HG03196 (cell line): ENCODE results near the gene GLYR1.
"Not testable (repeated sequence)": the region's sequence is repeated elsewhere in the genome, so short reads cannot be mapped to it uniquely, and the experiment has no call there.

Source experiments
- ATAC-seq: cut with Tn5 transposase; IDR thresholded peaks from one replicate; pipeline ENCODE4 v1.9.1; 2021; ENCODE audit not compliant: unreplicated experiment

GLYR1 gene

DNA sequence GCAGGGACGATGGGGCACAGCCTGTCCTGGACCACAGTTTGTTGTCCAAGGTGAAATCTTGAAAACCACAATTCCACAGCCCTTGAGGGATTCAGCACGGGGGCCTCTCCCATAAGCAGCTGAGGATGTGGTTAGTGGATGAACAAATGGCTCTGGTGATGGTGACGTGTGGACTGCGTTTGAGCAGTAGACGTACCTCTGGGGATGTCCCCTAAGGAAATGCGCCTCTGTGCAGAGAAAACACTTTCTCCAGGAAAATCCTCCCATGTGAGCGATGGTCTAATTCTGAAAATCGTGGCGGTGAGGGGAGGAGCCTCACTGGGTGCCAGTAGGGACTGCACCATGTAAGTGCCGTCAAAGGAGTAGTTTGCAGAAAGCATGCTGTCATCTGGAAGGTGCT is 56.2 kb downstream of the GLYR1 start:
- no peak for ATAC-seq

DNA sequence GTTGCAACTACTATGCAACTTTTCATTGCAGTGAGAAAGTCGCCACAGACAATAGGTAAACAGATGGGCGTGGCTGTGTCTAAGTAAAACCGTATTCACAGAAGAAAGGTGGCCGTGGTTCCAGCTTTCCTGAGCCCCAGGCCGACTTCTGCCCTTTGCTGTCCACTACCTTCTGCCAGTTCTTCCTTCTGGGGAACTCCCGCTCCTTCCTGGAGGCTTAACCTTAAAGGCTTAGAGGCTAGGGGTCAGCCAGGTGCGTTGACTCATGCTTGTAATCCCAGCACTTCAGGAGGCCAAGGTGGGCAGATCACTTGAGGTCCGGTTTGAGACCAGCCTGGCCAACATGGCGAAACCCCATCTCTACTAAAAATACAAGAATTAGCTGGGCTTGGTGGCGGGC is 56.8 kb downstream of the GLYR1 start:
- ATAC-seq = no peak

DNA sequence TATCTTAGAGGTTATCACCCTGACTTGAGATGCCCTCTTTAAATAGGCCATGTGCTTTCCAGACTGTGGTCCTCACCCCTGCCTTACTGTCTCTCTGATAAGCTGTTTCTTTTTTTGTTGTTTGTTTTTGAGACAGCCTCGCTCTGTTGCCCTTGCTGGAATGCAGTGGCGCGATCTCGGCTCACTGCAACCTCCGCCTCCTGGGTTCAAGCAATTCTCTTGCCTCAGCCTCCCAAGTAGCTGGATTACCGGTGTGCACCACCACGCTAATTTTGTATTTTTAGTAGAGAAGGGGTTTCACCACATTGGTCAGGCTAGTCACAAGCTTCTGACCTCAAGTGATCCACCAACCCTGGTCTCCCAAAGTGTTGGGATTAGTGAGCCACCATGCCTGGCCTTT is 58.2 kb downstream of the GLYR1 start:
- ATAC-seq = no peak

DNA sequence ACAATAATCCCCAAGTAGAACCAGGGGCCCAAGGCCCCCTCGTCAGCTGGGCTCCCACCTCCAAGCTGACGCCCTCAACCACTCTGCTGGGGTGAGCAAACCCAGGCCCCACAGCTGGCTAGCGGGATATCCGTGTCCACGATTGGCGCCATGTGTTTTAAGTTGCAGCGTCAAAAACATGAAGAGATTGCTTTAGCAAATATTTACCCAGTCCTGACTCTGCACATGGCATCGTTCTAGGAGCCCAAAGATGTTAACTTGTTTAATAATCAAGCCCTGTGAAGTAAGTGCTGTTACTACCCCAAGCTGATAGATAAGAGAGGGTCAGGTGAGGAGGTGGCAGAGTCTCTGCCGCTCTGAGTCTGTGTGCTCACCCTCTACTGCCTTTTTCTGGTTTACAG is 58.6 kb downstream of the GLYR1 start:
- ATAC-seq = no peak

DNA sequence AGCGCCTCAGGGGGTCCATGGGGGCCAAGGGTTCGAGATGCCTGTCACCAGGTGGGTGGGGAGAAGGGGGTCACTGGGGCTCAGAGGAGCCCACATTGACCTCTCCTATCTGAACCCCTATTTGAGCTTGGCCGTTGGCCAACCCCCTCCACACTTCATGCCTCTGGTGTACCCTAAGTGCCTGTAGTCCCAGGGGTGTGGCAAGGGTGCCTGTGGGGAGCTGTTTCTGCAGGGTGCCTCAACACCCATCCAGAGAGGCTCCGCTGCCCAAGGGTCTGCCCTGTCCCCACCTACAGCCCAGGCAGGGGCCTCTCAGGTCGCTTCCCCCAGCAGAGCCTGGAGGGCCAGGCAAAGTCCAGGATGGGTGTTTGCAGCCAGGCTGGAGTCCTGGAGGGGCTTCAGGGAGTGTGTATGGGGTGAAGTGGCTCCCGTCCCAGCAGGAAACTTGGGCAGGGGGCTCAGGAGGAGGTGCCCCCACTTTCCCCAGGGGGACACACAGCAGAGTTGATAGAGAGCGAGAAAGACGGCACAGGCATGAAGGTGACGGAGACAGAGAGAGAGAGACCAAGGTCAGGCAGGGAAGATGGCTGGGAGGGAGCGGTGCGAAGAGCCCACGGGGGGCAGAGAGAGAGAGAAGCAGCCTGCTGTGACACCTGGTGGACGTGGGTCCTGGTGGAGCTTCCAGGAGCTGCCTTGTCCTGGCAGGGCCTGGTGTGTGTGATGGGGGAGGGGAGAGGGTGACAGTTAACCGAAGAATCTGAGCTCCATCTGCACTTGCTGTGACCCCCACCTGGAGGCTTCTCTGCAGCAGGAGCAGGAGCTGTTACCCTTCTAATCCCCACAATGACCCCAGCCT is 59.2 kb downstream of the GLYR1 start, which contains the start of gene SEPTIN12:
Gene SEPTIN12, minus strand, starts transcription at position 719 of the 856 bp plus-strand sequence. Its CDS starts 700 bp downstream, at position 19.
- ATAC-seq = no peak

DNA sequence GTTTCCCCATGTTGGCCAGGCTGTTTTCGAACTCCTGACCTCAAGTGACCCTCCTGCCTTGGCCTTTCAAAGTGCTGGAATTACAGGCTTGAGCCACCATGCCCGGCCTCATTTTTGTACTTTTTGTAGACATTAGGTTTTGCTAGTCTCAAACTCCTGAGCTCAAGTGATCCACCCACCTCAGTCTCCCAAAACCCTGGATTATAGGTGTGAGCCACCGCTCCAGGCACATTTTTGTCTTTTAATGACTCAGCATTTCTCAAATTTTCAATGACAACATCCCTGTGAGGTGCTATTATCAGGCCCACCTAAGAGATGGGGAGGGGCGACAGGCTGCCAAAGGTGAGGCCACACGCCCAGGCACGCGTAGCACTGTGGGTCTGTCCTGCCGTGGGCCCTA is 60.0 kb downstream of the GLYR1 start:
- ATAC-seq = no peak

DNA sequence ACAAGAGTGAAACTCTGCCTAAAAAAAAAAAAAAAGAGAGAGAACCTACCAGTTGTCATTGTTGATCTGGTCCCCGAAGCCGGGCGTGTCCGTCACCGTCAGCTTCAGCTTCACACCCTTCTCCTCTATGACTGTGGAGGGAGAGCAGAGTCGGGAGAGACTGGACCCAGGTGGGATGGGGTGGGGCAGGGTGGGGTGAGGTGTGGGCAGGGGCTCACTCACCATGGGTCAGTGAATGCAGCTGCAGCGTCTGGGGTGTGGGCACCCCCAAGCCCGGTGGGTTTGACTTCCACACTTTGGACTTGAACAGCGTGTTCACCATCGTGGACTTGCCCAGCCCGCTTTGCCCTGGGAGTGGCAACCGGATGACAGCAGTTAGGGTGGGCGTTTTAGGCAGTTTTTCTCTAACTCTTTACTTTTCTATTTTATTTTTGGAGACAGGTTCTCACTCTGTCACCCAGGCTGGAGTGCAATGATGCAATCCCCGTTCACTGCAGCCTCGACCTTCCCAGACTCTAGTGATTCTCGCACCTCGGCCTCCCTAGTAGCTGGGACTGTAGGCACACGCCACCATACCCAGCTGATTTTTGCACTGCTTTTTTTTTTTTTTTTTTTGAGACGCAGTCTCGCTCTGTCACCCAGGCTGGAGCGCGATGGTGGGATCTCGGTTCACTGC is 61.2 kb downstream of the GLYR1 start:
- ATAC-seq = no peak

DNA sequence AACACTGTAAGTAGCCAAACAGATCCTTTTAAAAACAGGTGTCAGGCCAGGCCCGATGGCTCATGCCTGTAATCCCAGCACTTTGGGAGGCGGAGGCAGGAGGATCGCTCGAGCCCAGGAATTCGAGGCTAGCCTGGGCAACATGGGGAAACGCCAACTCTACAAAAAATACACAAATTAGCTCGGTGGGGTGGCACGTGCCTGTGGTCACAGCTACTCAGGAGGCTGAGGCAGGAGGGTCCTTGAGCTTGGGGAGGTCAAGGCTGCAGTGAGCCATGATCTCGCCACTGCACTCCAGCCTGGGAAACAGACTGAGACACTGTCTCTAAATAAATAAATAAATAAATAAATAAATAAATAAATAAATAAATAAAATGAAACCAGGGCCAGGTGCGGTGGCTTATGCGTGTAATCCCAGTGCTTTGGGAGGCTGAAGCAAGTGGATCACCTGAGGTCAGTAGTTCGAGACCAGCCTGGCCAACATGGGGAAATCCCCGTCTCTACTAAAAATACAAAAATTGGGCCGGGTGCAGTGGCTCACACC is 62.6 kb downstream of the GLYR1 start:
- not testable (repeated sequence) for ATAC-seq

DNA sequence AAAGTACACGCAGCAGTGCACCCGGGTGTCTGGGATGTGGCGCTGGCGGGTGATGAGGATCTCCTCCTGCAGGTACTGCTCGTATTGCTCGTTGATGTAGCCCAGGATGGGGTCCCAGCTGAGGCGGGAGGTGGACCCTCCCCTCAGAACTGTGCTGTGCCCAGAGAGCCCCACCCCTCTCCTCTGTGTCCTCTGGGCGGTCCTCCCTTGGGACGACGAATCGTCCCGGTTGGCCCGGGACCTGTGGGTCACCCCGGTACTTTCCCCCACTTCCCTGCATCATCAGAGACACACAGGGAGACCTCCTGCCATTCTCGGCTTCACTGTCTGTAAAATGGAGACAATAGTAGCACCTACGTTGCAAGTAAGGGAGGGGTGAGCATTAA is 63.1 kb downstream of the GLYR1 start:
- ATAC-seq = no peak

DNA sequence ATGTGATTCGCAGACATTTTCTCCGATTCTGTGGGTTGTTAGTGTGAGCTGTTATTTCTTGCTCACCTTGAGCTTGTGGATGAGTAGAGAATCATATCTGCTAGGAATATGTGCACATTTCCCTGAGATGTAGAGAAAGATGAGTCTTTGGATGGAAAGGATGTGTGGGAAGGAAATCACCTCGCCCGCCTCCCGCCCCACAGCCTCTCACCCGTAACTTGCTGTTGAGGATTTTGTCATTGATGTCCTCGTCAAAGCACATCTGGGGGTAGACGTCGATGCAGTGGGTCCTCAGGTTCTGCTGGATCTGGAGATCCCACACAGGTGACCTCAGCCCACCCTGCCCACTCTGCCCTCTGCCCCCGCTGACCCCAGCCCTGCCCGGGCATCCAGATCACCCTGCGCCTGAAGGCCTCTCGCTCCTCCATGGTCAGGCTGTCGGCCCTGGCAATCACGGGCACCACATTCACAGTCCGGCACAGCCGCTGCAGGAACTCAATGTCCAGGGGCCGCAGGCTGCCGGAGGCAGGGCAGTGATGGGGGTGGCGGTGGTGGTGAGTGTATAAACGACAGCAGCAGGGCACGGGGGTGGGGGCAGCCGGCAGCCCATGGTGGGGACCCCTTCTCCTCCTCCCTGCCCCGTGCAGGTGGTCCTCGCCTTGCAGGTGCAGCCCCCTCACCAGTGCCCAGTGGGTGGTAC is 63.7 kb downstream of the GLYR1 start:
- no peak for ATAC-seq

DNA sequence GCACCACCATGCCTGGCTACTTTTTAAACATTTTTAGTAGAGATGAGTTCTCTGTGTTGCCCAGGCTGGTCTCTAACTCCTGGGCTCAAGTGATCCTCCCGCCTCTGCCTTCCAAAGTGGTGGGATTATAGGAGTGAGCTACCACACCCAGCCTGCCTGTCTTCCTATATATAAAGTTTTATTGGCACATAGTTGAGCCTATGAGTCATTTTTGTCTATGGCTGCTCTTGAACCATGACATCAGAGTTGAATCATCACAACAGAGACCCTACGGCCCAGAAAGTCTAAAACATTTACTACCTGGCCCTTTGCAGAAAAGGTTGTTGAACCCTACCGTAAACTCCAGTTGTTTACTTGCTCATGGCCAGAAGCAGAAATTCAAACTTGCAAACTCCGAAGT is 66.9 kb downstream of the GLYR1 start:
- ATAC-seq = no peak

DNA sequence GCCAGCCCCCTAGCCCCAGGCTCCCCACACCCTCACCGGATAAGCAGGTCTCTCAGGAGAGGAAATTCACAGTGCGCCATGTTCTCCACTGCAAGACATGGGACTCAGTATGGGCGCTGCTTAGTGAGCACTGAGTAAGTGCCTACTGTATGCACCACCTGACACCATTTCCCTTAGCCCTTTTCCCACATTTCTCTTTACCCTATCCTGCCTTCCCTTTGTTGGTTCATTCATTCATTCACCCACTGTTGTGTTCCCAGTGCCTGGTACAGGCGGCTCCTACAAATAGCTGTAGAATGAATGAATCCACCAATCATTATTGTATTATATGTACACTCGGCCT is 69.1 kb downstream of the GLYR1 start:
- no peak for ATAC-seq

DNA sequence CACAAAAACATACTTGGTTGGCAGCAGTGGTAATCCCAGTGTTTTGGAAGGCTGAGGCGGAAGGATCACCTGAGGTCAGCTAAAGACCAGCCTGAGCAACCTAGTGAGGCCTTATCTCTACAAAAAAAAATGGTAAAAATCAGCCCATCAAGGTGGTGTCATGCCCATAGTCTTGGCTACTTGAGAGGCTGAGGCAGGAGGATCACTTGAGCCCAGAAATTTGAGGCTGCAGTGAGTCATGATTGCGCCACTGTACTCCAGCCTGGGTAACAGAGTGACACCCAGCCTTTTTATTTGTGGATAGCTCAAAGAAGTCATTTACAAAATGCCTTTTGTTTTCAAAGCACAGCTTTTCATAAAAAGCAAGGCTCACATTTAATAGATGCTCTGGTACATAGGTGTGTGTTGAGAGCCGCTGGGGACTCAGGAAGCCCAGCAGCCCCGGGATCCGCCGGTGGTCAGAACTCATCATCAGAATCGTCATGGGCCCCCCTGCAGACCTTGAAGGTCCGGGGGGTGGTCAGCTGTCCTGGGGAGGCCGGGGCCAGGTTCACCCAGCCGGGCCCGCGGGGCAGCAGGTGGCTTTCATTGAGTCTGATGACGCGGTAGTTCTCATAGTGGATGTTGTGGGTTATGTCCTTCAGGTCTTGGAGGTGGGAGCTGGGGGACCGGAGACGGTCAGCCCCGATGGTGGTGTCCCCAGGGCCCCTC is 69.6 kb downstream of the GLYR1 start:
- ATAC-seq = no peak

DNA sequence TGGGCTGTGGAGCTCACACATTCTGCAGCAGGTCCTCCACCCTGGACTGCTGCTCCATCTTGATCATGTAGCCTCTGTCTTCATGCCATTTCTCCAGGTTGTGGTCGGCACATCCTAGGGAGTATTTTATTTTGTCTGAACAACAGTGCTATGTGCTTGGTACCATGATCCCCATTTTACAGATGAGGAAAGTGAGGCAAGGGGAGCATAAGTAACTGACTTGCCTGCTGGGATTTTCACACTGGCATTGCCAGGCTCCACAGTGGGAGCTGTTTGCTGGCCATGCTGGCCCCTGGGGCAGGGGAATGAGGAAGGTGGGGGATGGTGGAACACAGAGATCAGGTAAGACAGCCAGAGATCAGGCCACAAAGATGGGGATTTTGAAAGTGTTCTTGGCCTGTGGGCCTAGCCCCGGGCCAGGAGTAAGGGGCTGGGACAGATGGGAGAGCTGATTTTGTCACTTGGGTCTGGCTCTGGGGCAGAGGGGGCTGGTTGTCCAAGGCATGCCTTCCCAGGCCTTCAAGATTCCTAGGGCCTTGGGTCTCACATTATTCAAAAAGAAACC is 70.9 kb downstream of the GLYR1 start:
- ATAC-seq = no peak

DNA sequence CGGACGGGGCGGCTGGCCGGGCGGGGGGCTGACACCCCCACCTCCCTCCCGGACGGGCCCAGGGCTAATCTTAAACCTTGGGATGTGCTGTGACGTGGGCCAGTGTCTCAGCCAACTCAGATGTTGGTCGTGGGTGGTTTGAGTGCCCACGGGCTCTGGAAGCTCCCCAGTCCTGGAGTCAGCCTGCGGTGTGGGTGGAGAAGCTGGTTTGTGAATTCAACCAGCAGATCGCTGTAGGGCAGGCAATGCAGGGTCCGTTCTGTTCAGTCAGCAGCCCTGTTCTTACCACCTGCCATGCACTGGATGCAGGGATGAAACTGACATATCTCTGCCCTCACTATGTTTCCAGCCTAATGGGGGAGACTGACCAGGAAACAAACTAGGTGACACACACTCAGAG is 72.1 kb downstream of the GLYR1 start:
- ATAC-seq = no peak

DNA sequence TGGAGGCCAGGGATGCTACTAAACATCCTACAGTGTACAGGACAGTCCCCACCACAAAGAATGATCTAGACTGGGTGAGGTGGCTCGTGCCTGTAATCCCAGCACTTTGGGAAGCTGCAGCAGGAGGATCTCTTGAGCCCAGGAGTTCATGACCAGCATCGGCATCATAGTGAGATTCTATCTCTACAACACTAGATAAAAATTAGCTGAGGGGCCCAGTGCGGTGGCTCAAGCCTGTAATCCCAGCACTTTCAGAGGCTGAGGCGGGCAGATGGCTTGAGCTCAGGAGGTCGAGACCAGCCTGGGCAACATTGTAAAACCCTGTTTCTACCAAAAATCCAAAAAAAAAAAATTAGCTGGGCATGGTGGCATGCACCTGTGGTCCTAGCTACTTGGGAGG is 74.7 kb downstream of the GLYR1 start:
- no peak for ATAC-seq

DNA sequence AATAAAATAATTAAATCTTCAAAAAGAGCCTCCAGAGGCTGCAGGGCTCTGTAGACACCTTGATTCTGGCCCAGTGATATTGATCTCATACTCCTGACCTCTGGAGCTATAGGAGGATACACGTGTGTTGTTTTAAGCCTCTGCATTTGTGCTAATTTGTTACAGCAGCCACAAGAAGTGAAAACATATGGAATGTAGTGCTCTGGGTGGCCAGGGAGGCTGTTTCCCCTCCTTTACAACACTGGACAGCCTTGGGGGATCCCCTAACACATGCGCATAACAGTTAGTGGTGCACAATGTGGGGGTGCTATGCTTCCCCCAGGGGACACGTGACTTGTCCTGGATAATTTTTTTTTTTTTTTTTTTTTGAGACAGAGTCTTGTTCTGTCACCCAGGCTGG is 75.4 kb downstream of the GLYR1 start:
- no peak for ATAC-seq

DNA sequence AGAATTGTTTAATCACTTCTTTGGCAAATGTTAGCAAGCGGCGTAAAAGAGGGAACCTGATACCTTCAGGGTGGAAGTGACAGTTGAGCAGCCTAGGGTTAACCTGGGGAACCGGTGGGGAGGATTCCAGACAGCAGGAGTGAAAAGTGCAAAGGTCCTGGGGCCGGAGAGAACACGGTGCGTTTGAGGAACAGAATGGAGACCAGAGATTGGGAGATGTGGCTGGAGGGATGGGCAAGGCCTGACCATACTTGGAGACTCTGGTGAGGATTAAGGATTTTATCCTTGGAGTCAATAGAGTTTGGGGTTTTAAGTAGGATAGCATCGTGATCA is 77.8 kb downstream of the GLYR1 start:
- no peak for ATAC-seq

DNA sequence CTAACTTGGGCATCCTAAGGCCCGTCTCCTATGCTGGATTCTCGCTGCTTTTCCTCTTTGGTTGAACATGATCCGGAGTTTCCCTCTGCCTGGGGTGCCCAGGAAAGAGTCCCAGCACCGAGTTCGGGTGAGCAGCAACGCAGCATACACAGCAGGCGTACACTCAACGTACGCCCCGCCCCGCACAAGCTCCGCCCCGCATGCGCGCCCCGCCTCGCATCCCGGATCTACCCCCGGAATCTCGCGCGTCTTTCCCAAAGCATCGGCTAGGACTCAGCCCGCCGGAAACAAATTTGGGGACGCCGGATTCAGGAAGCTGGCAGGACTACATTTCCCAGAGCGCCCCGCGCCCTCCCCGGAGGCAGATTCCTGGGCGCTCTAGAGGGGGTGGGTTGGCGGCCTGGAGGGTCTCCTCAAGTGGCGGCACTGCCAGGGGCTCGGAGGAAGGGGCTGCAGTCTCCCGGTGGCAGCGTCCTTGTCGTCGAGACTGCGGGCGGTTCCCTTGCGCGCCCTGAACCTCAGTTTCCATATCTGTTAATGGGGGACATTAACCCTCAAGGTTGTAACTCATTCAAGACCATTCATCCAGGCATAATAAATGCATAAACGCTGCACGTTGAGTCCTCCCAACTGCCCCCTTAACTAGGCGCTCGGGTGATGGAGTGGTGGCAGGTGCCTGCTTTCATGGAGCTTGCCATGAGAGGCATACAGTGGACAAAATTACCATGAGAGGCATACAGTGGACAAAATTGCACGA is 78.4 kb downstream of the GLYR1 start:
- peak; percentile 57 for ATAC-seq

DNA sequence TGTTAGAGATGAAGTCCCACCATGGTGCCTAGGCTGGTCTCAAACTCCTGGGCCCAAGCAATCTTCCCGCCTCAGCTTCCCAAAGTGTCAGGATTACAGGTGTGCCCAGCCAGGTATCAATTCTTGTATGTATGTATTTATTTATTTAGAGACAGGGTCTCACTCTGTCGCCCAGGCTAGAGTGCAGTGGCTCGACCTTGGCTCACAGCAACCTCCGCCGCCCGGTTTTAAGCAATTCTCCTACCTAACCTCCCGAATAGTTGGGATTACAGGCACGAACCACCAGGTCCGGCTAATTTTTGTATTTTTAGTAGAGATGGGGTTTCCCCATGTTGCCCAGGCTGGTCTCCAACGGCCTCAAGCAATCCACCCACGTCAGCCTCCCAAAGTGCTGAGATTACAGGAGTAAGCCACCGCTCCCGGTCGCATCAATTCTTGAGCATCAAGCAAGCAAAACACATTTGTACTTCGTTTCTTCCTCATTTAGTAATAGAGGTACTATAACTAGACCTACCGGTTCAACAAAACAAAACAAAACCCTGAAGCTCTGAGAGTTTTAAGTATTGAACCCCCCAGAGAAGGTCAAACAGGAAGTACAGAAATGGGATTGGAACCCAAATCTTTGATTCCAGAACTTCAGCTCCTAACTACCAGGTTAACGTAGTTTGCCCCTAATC is 79.1 kb downstream of the GLYR1 start:
- ATAC-seq = no peak
